HepG2 (cell line): ENCODE results near the gene SLC24A4. TPM values are rescaled to one million over a fixed set of nuclear protein-coding genes. Genes with fewer than 3 reads are reported as not detected.

ENCODE experiments used
- ATAC-seq: fragments of 200-7000 bp; cut with Tn5 transposase; 3 replicates; pipeline ENCODE4 v1.9.1; 2020; ENCODE audit warnings: mild to moderate bottlenecking, moderate library complexity
- BruUV-seq: library from RNA; stranded (reverse); fragments of 400-500 nt; replicated peaks from 2 replicates; lab custom pipeline; 2021; lab: Mats Ljungman, UMichigan
- CTCF ChIA-PET: fragments of 300-600 bp; formaldehyde crosslinking; extraction: SDS; loops from one replicate; lab custom pipeline; 2021; ENCODE audit warnings: low total read pairs, inconsistent platforms, low intra/inter-chr PET ratio; lab: Yijun Ruan, JAX
- POLR2A ChIA-PET: fragments of 350-600 bp; sonication (Branson Sonifier 250); formaldehyde crosslinking; loops from one replicate; lab custom pipeline; 2020; ENCODE audit warnings: antibody characterized with exemption, inconsistent platforms; lab: Yijun Ruan, JAX
- DNase-seq: peaks from one replicate; pipeline ENCODE4 v3.0.0-alpha.2; 2015; ENCODE audit warnings: low spot score
- FAIRE-seq: peaks from 3 replicates; lab custom pipeline; 2011; peaks lifted over from hg19 to GRCh38; lab: Jason Lieb, UNC
- H2AFZ ChIP-seq: one replicate; pipeline ENCODE4 v1.6.1; 2011; ENCODE audit warnings: low read length, inconsistent platforms
- H3K27ac ChIP-seq: fragments of 300-600 bp; 3 replicates; pipeline ENCODE4 v1.8.0; 2011; ENCODE audit warnings: mixed run types, mild to moderate bottlenecking, mixed read lengths, low read length, inconsistent platforms; ENCODE audit not compliant: insufficient read depth; ENCODE audit errors: extremely low read length
- H3K27me3 ChIP-seq, 2 experiments: fragments of 200-600 bp in 1 of 2; 2 replicates in 1 of 2; 3 replicates in 1 of 2; pipeline versions ENCODE4 v1.6.0 to v1.8.0; 2011; ENCODE audit warnings: low read length in 2 of 2, mild to moderate bottlenecking in 2 of 2, moderate library complexity in 2 of 2, inconsistent platforms in 1 of 2; ENCODE audit not compliant: insufficient read depth in 2 of 2, control insufficient read depth in 1 of 2
- H3K36me3 ChIP-seq, 2 experiments: fragments of 200-600 bp in 1 of 2; replicated peaks in 1 of 2; 2 replicates in 1 of 2; 3 replicates in 1 of 2; pipeline versions ENCODE4 v1.5.1 to v1.8.0; 2011; ENCODE audit warnings: low read length in 2 of 2, inconsistent platforms in 1 of 2; ENCODE audit not compliant: insufficient read depth in 2 of 2, control insufficient read depth in 1 of 2
- H3K4me1 ChIP-seq: 2 replicates; pipeline ENCODE4 v1.5.1; 2012; ENCODE audit warnings: low read length, inconsistent platforms; ENCODE audit not compliant: insufficient read depth
- H3K4me2 ChIP-seq: 2 replicates; pipeline ENCODE4 v1.6.0; 2011; ENCODE audit warnings: low read depth, low read length, inconsistent platforms
- H3K4me3 ChIP-seq, 3 experiments: fragments of 200-600 bp in 1 of 3; sonication (generic), shearing (Covaris generic) in 1 of 3; replicated peaks in 1 of 3; 2 replicates each; pipeline ENCODE4 v1.5.1; 2011 to 2016; ENCODE audit warnings: low read length in 3 of 3, inconsistent platforms in 2 of 3, low read depth in 2 of 3, mild to moderate bottlenecking in 2 of 3, control low read depth in 1 of 3, mixed read lengths in 1 of 3; ENCODE audit not compliant: insufficient read depth in 1 of 3
- H3K79me2 ChIP-seq: one replicate; pipeline ENCODE4 v1.6.1; 2011; ENCODE audit warnings: low read length, inconsistent platforms; ENCODE audit not compliant: insufficient read depth
- H3K9ac ChIP-seq: 2 replicates; pipeline ENCODE4 v1.6.0; 2011; ENCODE audit warnings: mild to moderate bottlenecking, low read depth, low read length, inconsistent platforms; ENCODE audit not compliant: insufficient read depth
- H3K9me3 ChIP-seq: 2 replicates; pipeline ENCODE4 v1.5.1; 2012; ENCODE audit warnings: mild to moderate bottlenecking, low read length
- H4K20me1 ChIP-seq: 2 replicates; pipeline ENCODE4 v1.6.0; 2011; ENCODE audit warnings: inconsistent platforms, mild to moderate bottlenecking, low read length, moderate library complexity; ENCODE audit not compliant: insufficient read depth
- CC2D1A ChIP-seq: sonication (generic); formaldehyde crosslinking; IDR thresholded peaks from 2 replicates; pipeline ENCODE4 v1.8.1; 2023; ENCODE audit warnings: mild to moderate bottlenecking, missing genetic modification reagents
- GFI1 ChIP-seq: sonication (generic); formaldehyde crosslinking; IDR thresholded peaks from 2 replicates; pipeline ENCODE4 v1.5.0; 2020; ENCODE audit warnings: missing genetic modification reagents, mild to moderate bottlenecking, borderline replicate concordance
- HNRNPH1 ChIP-seq: fragments of 200-400 bp; formaldehyde crosslinking; optimal IDR thresholded peaks from 2 replicates; pipeline ENCODE3; 2017; ENCODE audit warnings: mild to moderate bottlenecking, low read depth, low read length
- JUN ChIP-seq: sonication (generic); formaldehyde crosslinking; IDR thresholded peaks from 2 replicates; pipeline ENCODE4 v1.4.0; 2020; ENCODE audit warnings: mild to moderate bottlenecking, missing genetic modification reagents
- PHF8 ChIP-seq: sonication (generic); formaldehyde crosslinking; IDR thresholded peaks from 2 replicates; pipeline ENCODE4 v1.5.0; 2020; ENCODE audit warnings: missing genetic modification reagents
- SYNCRIP ChIP-seq: fragments of 200-400 bp; formaldehyde crosslinking; IDR thresholded peaks from 2 replicates; pipeline ENCODE4 v1.6.1; 2018; ENCODE audit warnings: mild to moderate bottlenecking, low read depth, low read length; ENCODE audit not compliant: insufficient read depth
- TCF12 ChIP-seq, 2 experiments: fragments of 450-650 bp in 1 of 2; sonication (generic) in 1 of 2; formaldehyde crosslinking in 1 of 2; IDR thresholded peaks; 2 replicates each; pipeline versions ENCODE4 v1.6.1 to v1.8.0; 2017 to 2022; ENCODE audit warnings: antibody characterized with exemption in 1 of 2, mild to moderate bottlenecking in 1 of 2, missing genetic modification reagents in 1 of 2, moderate library complexity in 1 of 2
- ZFY ChIP-seq: sonication (generic); formaldehyde crosslinking; IDR thresholded peaks from 2 replicates; pipeline ENCODE4 v1.4.0; 2020; ENCODE audit warnings: missing genetic modification reagents
- ZKSCAN8 ChIP-seq: IDR thresholded peaks from 2 replicates; pipeline ENCODE4 v1.6.1; 2016; ENCODE audit warnings: borderline replicate concordance, missing genetic modification reagents, missing compliant biosample characterization
- WGBS: methylation state at CpG from one replicate; pipeline ENCODE4 v1.1.6; 2017; ENCODE audit warnings: low lambda C conversion rate; 5-methylcytosine and 5-hydroxymethylcytosine counted together
- in situ Hi-C: cut with HindIII; loops from 2 replicates; pipeline ENCODE4 v1.10.0; 2017; ENCODE audit warnings: low pct_unique_long_range_greater_than_20kb; ENCODE audit not compliant: extremely low pct_ligation_motif_present
- intact Hi-C: fragments of 100-400 bp; cut with micrococcal nuclease; formaldehyde crosslinking; loops from one replicate; pipeline ENCODE4 v1.10.0; 2022; ENCODE audit not compliant: unreplicated experiment
- polyA plus RNA-seq, 8 experiments: library from polyadenylated mRNA; depleted of rRNA in 3 of 8; stranded (reverse) in 7 of 8; unstranded in 1 of 8; fragments of >200 nt; fragmentation: Illumina TruSeq in 4 of 8; extraction: Trizol in 4 of 8; gene quantifications; 2 replicates each; pipeline versions ENCODE4 v1.2.1 to v1.2.3, GENCODE V29; 2011 to 2016; ENCODE audit warnings: low read depth in 4 of 8, missing spikeins in 1 of 8, mixed read lengths in 1 of 8; ENCODE audit not compliant: insufficient read depth in 1 of 8
- total RNA-seq, 5 experiments: library from RNA; depleted of rRNA; stranded (reverse); fragments of >200 nt; fragmentation: Illumina TruSeq; extraction: Trizol; gene quantifications; 2 replicates each; pipeline ENCODE4 v1.2.3, GENCODE V29; 2016; ENCODE audit warnings: low read depth in 1 of 5
- TF ChIP-seq, protein P1 (sequence below): sonication (generic); formaldehyde crosslinking; IDR thresholded peaks from 2 replicates; pipeline ENCODE4 v1.9.0; 2021; ENCODE audit warnings: missing genetic modification reagents, mild to moderate bottlenecking, borderline replicate concordance
- TF ChIP-seq, protein P2 (sequence below): sonication (generic); formaldehyde crosslinking; IDR thresholded peaks from 2 replicates; pipeline ENCODE4; 2020; ENCODE audit warnings: missing genetic modification reagents, mild to moderate bottlenecking, borderline replicate concordance
- TF ChIP-seq, protein P3 (sequence below): sonication (generic); formaldehyde crosslinking; IDR thresholded peaks from 2 replicates; pipeline ENCODE4 v1.4.0; 2020; ENCODE audit warnings: missing genetic modification reagents, mild to moderate bottlenecking, borderline replicate concordance
- TF ChIP-seq, protein P4 (sequence below): IDR thresholded peaks from 2 replicates; pipeline ENCODE4 v1.6.1; 2016; ENCODE audit warnings: missing compliant biosample characterization, missing genetic modification reagents, borderline replicate concordance
- TF ChIP-seq, protein P5 (sequence below): sonication (generic); formaldehyde crosslinking; IDR thresholded peaks from 2 replicates; pipeline ENCODE4 v1.8.0; 2022; ENCODE audit warnings: mild to moderate bottlenecking, missing genetic modification reagents, moderate library complexity

SLC24A4 gene
- total and polyA plus RNA-seq, 2 of the 13 experiments (the other 11 are each of a cell fraction or from before 2014, with no cell fraction given) = not detected

DNA sequence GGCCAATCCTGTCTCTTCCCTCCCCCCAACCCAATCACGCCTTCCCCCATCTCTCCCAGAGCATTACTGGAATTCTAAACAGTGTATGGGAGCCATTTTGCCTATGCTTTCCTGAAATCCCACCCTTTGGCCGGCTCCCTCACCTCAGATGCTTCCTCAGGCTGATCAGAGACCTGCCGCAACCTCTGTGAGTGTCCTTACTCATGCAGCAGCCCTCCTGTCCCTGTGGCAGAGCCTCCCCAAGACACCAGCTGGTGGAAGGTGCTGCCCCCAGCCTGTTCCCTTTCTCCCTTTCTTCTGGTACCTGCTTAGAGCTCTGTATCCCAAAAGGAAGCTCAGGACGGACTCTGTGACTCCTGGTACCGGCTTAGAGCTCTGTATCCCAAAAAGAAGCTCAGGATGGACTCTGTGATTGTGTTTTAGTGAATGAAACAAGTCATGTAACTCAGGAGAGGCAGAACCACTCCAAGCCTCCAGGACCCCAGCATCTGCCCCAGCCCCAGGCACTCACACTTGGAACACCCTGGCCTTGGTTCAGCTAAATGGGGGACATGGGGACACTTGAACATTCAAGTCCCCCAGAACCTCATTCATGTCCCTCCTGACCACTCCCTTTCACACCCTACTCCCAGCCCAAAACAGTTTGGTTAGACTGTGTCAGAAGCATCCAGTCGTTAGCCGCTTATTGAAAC lies 161.3 kb downstream of the SLC24A4 start:
- intact Hi-C loops = no loop called here
- no peak overlapping the region for H3K9ac ChIP-seq
- BruUV-seq = no TSS peak
- peaks cover 5 to 19% of the 10 kb centered on the region in 2 experiments; a peak in 4 of 5 replicates for H3K27me3 ChIP-seq
- H3K36me3 ChIP-seq = no peaks in the 10 kb centered on the region
- FAIRE-seq (no peak), DNase-seq (no peak), ATAC-seq (no peak)
- H3K79me2 ChIP-seq = no peaks in the 10 kb centered on the region
- H3K4me2 ChIP-seq = no peak overlapping the region
- H3K4me3 ChIP-seq = no peak overlapping the region
- in situ Hi-C loops = no loop called here
- H4K20me1 ChIP-seq = no peaks in the 10 kb centered on the region
- no peaks in the 10 kb centered on the region for H3K9me3 ChIP-seq
- ChIA-PET CTCF (no interaction called here), POLR2A (no interaction called here)
- H2AFZ ChIP-seq = no peak overlapping the region
- no peak overlapping the region for H3K27ac ChIP-seq
- peaks cover 21% of the 10 kb centered on the region for H3K4me1 ChIP-seq
- WGBS = 33% methylated on average over 7 of the region's 7 CpGs
- TF ChIP-seq, protein P1, sequence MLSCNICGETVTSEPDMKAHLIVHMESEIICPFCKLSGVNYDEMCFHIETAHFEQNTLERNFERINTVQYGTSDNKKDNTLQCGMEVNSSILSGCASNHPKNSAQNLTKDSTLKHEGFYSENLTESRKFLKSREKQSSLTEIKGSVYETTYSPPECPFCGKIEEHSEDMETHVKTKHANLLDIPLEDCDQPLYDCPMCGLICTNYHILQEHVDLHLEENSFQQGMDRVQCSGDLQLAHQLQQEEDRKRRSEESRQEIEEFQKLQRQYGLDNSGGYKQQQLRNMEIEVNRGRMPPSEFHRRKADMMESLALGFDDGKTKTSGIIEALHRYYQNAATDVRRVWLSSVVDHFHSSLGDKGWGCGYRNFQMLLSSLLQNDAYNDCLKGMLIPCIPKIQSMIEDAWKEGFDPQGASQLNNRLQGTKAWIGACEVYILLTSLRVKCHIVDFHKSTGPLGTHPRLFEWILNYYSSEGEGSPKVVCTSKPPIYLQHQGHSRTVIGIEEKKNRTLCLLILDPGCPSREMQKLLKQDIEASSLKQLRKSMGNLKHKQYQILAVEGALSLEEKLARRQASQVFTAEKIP (CRISPR knock-in tag) = no peak
- TF ChIP-seq ZKSCAN8 (CRISPR knock-in tag) (no peak), CC2D1A (CRISPR knock-in tag) (no peak), JUN (CRISPR knock-in tag) (no peak), ZFY (CRISPR knock-in tag) (no peak), TCF12 (IDR thresholded peaks at IDR 0.05) (no peak), TCF12 (CRISPR knock-in tag; IDR thresholded peaks at IDR 0.05) (no peak), GFI1 (CRISPR knock-in tag) (no peak), SYNCRIP (no peak), PHF8 (CRISPR knock-in tag) (no peak), HNRNPH1 (no peak)
- TF ChIP-seq, protein P2, sequence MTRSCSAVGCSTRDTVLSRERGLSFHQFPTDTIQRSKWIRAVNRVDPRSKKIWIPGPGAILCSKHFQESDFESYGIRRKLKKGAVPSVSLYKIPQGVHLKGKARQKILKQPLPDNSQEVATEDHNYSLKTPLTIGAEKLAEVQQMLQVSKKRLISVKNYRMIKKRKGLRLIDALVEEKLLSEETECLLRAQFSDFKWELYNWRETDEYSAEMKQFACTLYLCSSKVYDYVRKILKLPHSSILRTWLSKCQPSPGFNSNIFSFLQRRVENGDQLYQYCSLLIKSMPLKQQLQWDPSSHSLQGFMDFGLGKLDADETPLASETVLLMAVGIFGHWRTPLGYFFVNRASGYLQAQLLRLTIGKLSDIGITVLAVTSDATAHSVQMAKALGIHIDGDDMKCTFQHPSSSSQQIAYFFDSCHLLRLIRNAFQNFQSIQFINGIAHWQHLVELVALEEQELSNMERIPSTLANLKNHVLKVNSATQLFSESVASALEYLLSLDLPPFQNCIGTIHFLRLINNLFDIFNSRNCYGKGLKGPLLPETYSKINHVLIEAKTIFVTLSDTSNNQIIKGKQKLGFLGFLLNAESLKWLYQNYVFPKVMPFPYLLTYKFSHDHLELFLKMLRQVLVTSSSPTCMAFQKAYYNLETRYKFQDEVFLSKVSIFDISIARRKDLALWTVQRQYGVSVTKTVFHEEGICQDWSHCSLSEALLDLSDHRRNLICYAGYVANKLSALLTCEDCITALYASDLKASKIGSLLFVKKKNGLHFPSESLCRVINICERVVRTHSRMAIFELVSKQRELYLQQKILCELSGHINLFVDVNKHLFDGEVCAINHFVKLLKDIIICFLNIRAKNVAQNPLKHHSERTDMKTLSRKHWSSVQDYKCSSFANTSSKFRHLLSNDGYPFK (CRISPR knock-in tag) = no peak
- TF ChIP-seq, protein P3, sequence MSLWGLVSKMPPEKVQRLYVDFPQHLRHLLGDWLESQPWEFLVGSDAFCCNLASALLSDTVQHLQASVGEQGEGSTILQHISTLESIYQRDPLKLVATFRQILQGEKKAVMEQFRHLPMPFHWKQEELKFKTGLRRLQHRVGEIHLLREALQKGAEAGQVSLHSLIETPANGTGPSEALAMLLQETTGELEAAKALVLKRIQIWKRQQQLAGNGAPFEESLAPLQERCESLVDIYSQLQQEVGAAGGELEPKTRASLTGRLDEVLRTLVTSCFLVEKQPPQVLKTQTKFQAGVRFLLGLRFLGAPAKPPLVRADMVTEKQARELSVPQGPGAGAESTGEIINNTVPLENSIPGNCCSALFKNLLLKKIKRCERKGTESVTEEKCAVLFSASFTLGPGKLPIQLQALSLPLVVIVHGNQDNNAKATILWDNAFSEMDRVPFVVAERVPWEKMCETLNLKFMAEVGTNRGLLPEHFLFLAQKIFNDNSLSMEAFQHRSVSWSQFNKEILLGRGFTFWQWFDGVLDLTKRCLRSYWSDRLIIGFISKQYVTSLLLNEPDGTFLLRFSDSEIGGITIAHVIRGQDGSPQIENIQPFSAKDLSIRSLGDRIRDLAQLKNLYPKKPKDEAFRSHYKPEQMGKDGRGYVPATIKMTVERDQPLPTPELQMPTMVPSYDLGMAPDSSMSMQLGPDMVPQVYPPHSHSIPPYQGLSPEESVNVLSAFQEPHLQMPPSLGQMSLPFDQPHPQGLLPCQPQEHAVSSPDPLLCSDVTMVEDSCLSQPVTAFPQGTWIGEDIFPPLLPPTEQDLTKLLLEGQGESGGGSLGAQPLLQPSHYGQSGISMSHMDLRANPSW (CRISPR knock-in tag) = no peak
- TF ChIP-seq, protein P4, sequence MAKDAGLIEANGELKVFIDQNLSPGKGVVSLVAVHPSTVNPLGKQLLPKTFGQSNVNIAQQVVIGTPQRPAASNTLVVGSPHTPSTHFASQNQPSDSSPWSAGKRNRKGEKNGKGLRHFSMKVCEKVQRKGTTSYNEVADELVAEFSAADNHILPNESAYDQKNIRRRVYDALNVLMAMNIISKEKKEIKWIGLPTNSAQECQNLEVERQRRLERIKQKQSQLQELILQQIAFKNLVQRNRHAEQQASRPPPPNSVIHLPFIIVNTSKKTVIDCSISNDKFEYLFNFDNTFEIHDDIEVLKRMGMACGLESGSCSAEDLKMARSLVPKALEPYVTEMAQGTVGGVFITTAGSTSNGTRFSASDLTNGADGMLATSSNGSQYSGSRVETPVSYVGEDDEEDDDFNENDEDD (CRISPR knock-in tag) = no peak
- TF ChIP-seq, protein P5, sequence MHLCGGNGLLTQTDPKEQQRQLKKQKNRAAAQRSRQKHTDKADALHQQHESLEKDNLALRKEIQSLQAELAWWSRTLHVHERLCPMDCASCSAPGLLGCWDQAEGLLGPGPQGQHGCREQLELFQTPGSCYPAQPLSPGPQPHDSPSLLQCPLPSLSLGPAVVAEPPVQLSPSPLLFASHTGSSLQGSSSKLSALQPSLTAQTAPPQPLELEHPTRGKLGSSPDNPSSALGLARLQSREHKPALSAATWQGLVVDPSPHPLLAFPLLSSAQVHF = no peak
